Activated CD8-positive, alpha-beta T cell treated with anti-CD3 and anti-CD28 coated beads for 36 hours (primary cell): ENCODE measurements around the gene STK33. TPM values are rescaled to one million over a fixed set of nuclear protein-coding genes. Genes with fewer than 3 reads are reported as not detected.

Experiments used
- ATAC-seq: fragments of 200-7000 bp; cut with Tn5 transposase; one replicate; pipeline ENCODE4 v1.10.0; 2021; ENCODE audit warnings: mild to moderate bottlenecking, moderate library complexity
- CTCF ChIA-PET: fragments of 350-600 bp; sonication (Branson Sonifier 250); formaldehyde crosslinking; loops from one replicate; lab custom pipeline; 2021; ENCODE audit warnings: antibody characterized with exemption; lab: Charles Lee
- POLR2A ChIA-PET: fragments of 350-600 bp; sonication (Branson Sonifier 250); formaldehyde crosslinking; loops from one replicate; lab custom pipeline; 2021; ENCODE audit warnings: antibody characterized with exemption; lab: Charles Lee
- DNase-seq: peaks from one replicate; pipeline ENCODE4 v3.0.0-alpha.2; 2020
- H3K27ac Mint-ChIP-seq: one replicate; pipeline ENCODE4 v1.8.0; 2021; ENCODE audit warnings: mild to moderate bottlenecking, mixed read lengths
- H3K27me3 Mint-ChIP-seq: one replicate; pipeline ENCODE4 v1.8.0; 2021; ENCODE audit warnings: mixed read lengths
- H3K36me3 Mint-ChIP-seq: one replicate; pipeline ENCODE4 v1.8.0; 2021; ENCODE audit warnings: low read depth, mixed read lengths
- H3K4me1 Mint-ChIP-seq: one replicate; pipeline ENCODE4 v1.8.0; 2021; ENCODE audit warnings: low read depth, mixed read lengths
- H3K4me3 Mint-ChIP-seq: one replicate; pipeline ENCODE4 v1.8.0; 2021; ENCODE audit warnings: mild to moderate bottlenecking, moderate library complexity, mixed read lengths
- H3K9me3 Mint-ChIP-seq: one replicate; pipeline ENCODE4 v1.8.0; 2021; ENCODE audit warnings: mixed read lengths
- CTCF ChIP-seq: fragments of 200-600 bp; IDR thresholded peaks from one replicate; pipeline ENCODE4 v1.8.0; 2022; ENCODE audit warnings: antibody characterized with exemption, mild to moderate bottlenecking
- intact Hi-C: fragments of 100-400 bp; cut with micrococcal nuclease; formaldehyde crosslinking; loops from one replicate; pipeline ENCODE4 v1.10.0; 2022
- total RNA-seq, 2 experiments: library from RNA; stranded (reverse); gene quantifications; one replicate each; pipeline ENCODE4 v1.2.3, GENCODE V29; 2021

Gene STK33
- total RNA-seq, 2 experiments from 2014 or later: 1.3 to 3.6 TPM

GRCh38 chr11:8503910-8504364, 90.1 kb downstream of the STK33 start:
- Mint-ChIP-seq H3K4me3 (no peak overlapping the region), H3K27ac (no peak overlapping the region), H3K27me3 (no peaks in the 10 kb centered on the region), H3K36me3 (no peaks in the 10 kb centered on the region), H3K9me3 (no peaks in the 10 kb centered on the region), H3K4me1 (no peaks in the 10 kb centered on the region)
- intact Hi-C loops: no loop called here
- no peak for DNase-seq
- ChIA-PET CTCF (no interaction called here), POLR2A (no interaction called here)
- no peak for ATAC-seq
- TF ChIP-seq CTCF: no peak

- POLR2A ChIA-PET: no interaction called here
- TF ChIP-seq CTCF: no peak
- Mint-ChIP-seq H3K4me3 (no peak overlapping the region), H3K27ac (no peak overlapping the region), H3K9me3 (peaks cover 10% of the 10 kb centered on the region), H3K36me3 (peaks cover 2% of the 10 kb centered on the region), H3K4me1 (no peaks in the 10 kb centered on the region), H3K27me3 (no peaks in the 10 kb centered on the region)
- intact Hi-C loops: no loop called here
- no peak for ATAC-seq
- DNase-seq: no peak
- CTCF ChIA-PET: no interaction called here
Measured at GRCh38 chr11:8501836-8502235, 92.2 kb downstream of the STK33 start.

GRCh38 chr11:8488395-8488794, 105.6 kb downstream of the STK33 start:
- Mint-ChIP-seq H3K27me3 (peaks cover 5% of the 10 kb centered on the region), H3K4me3 (no peak overlapping the region), H3K9me3 (no peaks in the 10 kb centered on the region), H3K36me3 (no peaks in the 10 kb centered on the region), H3K27ac (no peak overlapping the region), H3K4me1 (no peaks in the 10 kb centered on the region)
- intact Hi-C loops: no loop called here
- no peak for DNase-seq
- TF ChIP-seq CTCF: no peak
- CTCF ChIA-PET: no interaction called here
- no peak for ATAC-seq
- POLR2A ChIA-PET: no interaction called here

- H3K9me3 Mint-ChIP-seq: no peaks in the 10 kb centered on the region
- H3K4me1 Mint-ChIP-seq: no peaks in the 10 kb centered on the region
- no peak overlapping the region for H3K27ac Mint-ChIP-seq
- ChIA-PET CTCF (no interaction called here), POLR2A (no interaction called here)
- ATAC-seq (no peak), DNase-seq (no peak)
- no peak for TF ChIP-seq CTCF
- no peaks in the 10 kb centered on the region for H3K36me3 Mint-ChIP-seq
- intact Hi-C loops: no loop called here
- peaks cover 1% of the 10 kb centered on the region for H3K27me3 Mint-ChIP-seq
- H3K4me3 Mint-ChIP-seq: no peak overlapping the region
Measured at GRCh38 chr11:8487261-8487660, 106.8 kb downstream of the STK33 start.

- CTCF ChIA-PET: no interaction called here
- POLR2A ChIA-PET: interaction anchor here (0.6 kb wide), 1 partner anchor 22 kb away, joined by 3 read pairs; no protein-coding TSS in a partner anchor
- no peaks in the 10 kb centered on the region for H3K27me3 Mint-ChIP-seq
- no peaks in the 10 kb centered on the region for H3K36me3 Mint-ChIP-seq
- H3K9me3 Mint-ChIP-seq: no peaks in the 10 kb centered on the region
- no peak for DNase-seq
- no peak overlapping the region for H3K27ac Mint-ChIP-seq
- no peaks in the 10 kb centered on the region for H3K4me1 Mint-ChIP-seq
- no peak for TF ChIP-seq CTCF
- ATAC-seq: no peak
- intact Hi-C loops: no loop called here
- no peak overlapping the region for H3K4me3 Mint-ChIP-seq
Measured at GRCh38 chr11:8484251-8484650, 109.8 kb downstream of the STK33 start.
